Hepatocyte (in vitro differentiated cells): Measurements from ENCODE around the gene ATP2B1.

Source experiments
- EZH2 ChIP-seq: fragments of 200-600 bp; sonication (generic); IDR thresholded peaks from 2 replicates; pipeline ENCODE4 v1.6.1; 2016; ENCODE audit warnings: antibody characterized with exemption, mild to moderate bottlenecking, borderline replicate concordance
- EZH2phosphoT487 ChIP-seq: fragments of 200-600 bp; sonication (generic); IDR thresholded peaks from one replicate; pipeline ENCODE4 v1.6.1; 2018; ENCODE audit warnings: antibody characterized with exemption, mild to moderate bottlenecking, low read depth, moderate library complexity; ENCODE audit not compliant: unreplicated experiment, severe bottlenecking
- TF ChIP-seq, protein P1 (sequence below): fragments of 200-600 bp; sonication (generic); IDR thresholded peaks from 2 replicates; pipeline ENCODE4 v1.5.1; 2016; ENCODE audit warnings: antibody characterized with exemption, mild to moderate bottlenecking; ENCODE audit not compliant: poor library complexity

DNA sequence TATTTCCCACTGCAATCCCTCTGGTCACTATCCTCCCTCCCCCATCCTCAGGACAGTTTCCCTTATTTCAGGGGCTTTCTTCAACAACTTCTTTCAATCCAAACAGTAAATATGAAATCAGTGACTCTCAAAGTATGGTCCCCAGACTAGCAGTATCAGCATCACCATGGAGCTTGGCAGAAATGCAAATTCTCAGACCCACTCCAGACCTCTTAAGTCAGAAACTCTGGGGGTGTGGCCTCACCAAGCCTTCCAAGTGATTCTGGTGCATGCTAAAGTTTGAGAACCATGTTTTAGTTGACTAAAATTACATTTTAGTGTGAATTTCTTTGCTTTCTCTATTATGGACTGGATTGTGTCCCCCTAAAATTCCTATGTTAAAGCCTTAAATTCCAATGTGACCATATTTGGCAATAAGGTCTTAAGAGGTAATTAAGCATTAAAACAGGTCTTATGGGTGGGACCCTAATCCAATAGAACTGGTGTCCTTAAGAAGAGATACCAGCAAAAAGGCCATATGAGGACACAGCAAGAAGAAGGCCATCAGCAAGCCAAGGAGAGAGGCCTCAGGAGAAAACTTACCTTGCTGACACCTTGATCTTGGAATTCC is 23.2 kb downstream of the ATP2B1 start:
- TF ChIP-seq EZH2 (no peak), EZH2phosphoT487 (no peak)
- TF ChIP-seq, protein P1, sequence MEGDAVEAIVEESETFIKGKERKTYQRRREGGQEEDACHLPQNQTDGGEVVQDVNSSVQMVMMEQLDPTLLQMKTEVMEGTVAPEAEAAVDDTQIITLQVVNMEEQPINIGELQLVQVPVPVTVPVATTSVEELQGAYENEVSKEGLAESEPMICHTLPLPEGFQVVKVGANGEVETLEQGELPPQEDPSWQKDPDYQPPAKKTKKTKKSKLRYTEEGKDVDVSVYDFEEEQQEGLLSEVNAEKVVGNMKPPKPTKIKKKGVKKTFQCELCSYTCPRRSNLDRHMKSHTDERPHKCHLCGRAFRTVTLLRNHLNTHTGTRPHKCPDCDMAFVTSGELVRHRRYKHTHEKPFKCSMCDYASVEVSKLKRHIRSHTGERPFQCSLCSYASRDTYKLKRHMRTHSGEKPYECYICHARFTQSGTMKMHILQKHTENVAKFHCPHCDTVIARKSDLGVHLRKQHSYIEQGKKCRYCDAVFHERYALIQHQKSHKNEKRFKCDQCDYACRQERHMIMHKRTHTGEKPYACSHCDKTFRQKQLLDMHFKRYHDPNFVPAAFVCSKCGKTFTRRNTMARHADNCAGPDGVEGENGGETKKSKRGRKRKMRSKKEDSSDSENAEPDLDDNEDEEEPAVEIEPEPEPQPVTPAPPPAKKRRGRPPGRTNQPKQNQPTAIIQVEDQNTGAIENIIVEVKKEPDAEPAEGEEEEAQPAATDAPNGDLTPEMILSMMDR, result no peak
